GM19452 (cell line): ENCODE results near the gene SPSB4.

Experiments
- ATAC-seq: cut with Tn5 transposase; IDR thresholded peaks from one replicate; pipeline ENCODE4 v1.9.1; 2021; ENCODE audit not compliant: unreplicated experiment

Gene SPSB4

DNA sequence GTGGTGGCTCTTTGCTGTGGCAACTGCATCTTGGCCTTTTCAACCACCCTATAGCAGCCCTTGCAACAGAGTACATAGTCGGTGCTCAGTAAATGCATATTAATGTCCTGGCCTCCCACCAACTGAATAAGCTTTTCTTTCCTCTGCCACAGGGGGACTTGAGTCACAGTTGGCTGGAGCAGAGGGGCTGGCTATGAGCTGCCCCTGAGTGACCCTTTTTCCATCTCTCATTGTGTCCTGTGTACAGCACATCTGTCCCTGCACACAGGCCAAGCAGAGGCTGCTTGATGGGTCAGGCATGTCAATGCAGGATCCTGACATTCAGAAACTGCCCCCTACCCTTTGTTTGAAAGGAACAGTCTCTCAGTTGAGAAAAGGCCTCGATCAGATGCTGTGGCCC is 22.4 kb downstream of the SPSB4 start:
- ATAC-seq = no peak

DNA sequence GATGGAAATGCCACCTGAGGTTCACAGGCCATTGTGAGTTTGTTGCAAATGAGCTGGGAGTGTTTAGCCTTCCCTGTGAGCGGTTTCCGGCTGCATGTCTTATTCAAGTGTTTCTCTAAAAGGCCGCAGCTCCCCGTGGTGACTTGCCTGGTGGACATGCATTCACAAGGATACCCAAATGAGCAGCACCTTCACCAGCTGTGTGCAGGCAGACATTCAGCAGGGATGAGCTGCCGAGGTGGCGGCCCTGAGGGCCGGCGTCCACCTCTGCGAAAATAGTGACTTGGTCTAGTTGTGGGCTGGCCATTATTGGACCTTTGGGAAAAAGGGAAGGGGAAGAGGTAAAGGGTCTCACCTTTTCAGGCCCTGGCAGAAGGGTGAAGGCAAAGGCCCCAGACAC is 23.4 kb downstream of the SPSB4 start:
- no peak for ATAC-seq

DNA sequence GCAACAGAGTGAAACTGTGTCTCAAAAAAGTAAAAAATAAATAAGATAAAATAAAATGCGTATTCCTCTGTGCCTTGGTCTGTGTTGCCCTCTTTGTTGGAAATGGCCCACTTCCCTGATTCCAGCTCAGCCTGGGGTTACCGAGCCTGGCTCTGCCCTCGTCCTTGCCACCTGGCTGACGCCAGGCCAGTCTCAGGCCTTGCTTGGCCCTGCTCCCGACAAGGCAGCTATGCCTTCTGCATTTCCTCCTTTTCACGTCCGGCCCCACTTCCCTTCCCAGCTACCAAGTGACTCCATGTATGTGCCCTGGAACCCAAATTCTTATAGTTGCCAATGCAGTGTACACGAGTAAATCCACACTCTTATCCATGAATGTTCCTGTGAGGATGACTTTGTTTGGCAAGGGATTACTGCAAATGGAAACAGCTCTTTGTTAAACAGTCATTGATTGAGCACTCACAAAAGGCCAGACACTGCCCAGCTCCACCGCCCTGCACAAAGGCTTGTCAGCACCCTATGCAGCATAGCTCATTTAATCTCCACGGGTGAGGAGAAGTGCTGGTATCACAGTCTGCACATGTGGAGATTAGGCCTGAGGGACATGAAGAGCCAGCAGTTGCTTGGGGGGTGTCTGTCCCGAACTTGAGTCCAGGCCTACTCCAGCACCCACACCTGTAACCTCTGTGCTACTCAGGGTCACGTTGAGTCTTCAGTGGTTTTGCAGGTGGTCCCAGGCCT is 25.1 kb downstream of the SPSB4 start:
- no peak for ATAC-seq

DNA sequence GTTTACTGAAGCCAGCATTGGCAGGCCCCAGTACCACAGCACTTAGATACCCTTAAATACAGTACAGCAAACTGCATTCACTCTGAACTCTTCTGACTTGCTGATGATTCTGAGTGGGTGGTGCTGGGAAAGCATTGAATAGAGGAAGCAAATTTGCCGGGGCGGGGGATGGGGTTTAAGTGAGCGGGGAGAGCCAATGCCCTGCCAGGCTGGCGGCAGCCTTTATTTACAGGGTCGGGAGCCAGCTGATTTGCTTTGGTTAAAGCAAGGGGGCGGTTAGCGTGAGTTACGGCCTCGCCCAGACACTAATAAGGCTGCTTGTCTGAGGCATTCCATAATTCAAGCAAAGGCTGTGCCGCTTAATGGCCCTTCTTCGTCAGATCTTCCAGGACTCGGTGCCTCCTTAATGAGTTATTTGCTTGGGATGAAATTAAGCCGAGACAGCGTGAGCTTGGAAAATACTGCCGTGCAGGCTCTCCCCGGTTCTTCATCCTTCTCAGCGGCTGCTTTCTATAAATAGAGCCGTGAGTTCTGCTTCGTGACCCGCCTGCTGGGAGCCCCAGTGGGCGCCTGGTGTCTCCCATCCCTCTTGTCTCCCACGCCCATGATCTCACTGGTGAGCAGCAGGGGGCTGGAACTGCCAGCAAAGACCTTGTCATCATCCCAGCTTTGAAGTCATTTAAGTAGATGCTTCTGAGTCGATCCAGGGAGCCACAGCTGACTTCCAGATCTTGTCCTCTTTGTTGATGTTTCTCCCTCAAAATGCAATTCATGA is 25.8 kb downstream of the SPSB4 start:
- no peak for ATAC-seq

DNA sequence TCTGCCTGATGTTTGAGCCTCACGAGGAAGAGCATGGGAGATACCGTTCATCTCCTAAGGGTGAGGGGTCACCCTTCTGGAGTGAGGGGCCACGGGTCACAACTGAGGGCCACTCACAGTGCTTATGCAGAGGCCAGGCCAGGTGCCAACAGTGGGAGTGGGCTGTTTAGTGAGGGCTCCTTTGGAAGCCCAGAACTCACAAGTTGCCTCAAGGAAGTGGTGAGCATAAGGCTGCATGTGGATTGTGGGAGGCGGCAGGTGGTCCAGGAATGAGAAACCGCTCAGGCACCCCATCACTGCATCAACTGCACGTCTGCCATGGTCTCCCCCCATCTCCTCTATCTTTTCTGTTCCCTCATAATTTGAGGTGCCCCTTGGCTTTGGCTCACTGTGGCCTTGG is 26.5 kb downstream of the SPSB4 start:
- ATAC-seq = no peak

DNA sequence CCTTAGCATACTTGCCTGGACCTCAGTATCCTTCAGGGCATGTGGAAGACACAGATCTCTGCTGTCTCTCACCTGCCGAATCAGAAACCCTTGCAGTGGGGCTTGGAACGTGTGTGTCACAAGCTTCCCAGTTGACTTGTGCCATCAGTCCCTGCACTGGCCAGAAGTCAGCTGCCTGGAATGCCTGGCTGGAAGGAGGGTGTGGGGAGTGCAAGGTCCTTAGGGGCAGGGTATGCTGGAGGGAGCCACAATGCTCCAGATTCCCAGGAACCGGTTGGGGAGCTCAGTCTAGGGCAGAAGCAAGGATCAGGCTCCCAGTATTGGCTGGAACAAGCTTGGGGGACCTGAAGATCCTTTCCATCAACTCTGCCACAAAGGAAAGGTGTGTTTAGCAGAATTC is 27.1 kb downstream of the SPSB4 start:
- ATAC-seq = no peak

DNA sequence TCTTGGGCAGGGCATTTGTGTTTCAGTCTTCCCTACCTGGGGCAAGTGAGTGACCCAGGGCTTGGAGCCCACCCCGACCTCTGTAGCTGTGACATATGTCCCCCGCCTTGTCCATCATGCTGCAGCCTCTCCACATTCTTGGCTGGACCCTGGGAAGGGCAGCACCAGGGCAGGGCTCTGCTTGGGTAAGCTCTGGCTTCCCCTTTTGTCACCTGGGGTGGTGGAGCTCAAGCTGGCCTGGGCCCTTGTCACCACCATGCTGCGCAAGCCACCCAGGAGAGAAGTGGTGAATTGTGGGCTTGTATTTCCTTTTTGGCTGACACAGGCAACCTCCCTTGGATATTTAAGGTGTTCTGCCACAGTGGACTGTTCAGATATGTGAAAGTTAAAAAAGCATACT is 29.3 kb downstream of the SPSB4 start:
- no peak for ATAC-seq

DNA sequence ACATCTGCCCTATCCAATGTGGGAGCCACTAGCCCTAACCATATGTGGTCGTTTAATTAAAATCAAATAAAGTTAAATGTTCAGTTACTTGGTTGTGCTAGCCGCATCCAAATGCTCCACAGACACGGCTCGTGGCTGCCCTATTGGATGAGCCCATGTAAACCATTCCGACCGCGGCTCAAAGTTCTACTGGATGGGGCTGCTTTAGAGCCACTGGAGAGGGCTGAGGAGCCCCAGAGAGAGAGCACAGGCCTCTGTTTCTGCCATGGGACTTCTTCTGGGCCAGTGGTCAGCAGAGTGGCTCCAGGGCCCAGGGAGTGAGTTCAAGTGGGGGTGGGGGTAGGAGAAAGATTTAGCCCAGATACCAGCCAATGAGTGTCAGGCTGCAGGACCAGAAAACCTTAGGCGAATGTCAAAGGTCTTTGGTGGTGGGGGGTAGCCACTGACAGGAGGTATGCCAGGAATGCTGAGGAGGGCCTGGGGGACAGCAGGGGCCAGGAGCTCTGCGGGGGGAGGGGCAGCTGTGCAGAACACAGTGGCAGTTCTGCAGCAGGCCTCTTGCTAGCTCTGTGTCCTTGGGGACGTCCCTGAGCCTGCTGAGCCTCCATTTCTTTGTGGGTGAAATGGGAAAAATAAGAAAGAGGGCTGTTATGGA is 30.1 kb downstream of the SPSB4 start:
- ATAC-seq = no peak

DNA sequence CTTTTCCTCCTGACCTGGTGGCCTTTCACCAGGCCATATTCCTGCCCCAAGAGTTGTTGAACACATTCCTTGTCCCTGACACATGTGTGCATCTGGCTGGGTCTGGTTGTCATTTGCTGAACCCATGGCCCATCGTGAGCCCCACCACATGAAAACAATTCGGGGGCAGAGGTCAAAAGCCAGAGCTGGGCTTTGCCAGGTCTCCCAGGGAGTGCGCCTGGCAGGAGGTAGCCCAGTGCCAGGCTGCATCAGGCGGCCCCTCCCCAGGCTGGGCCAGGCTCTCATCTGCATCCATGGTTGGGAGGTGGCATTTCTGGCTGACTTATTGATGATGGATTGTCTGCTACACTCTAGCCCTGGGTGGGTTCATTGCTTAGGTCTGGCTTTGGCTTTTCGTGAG is 30.9 kb downstream of the SPSB4 start:
- ATAC-seq = no peak

DNA sequence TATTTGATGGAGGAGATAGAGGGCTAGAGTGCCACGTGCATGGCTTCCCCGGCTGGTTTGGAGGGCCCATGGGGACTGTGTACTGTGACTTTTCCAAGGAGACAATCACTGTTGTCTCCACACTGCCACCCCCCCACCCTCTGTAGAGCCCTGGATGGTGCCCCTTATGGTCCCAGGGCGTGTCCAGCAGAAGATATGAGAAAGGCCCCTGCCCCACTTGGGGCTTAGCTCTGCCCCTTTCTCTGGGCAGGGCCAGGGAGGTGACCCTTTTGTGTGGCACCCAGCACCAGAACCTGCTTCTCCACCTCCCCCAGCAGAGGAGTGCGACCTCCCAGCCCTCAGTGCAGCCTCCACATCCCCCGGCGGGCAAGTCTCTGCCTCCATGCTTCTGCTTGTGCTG is 32.1 kb downstream of the SPSB4 start:
- no peak for ATAC-seq

DNA sequence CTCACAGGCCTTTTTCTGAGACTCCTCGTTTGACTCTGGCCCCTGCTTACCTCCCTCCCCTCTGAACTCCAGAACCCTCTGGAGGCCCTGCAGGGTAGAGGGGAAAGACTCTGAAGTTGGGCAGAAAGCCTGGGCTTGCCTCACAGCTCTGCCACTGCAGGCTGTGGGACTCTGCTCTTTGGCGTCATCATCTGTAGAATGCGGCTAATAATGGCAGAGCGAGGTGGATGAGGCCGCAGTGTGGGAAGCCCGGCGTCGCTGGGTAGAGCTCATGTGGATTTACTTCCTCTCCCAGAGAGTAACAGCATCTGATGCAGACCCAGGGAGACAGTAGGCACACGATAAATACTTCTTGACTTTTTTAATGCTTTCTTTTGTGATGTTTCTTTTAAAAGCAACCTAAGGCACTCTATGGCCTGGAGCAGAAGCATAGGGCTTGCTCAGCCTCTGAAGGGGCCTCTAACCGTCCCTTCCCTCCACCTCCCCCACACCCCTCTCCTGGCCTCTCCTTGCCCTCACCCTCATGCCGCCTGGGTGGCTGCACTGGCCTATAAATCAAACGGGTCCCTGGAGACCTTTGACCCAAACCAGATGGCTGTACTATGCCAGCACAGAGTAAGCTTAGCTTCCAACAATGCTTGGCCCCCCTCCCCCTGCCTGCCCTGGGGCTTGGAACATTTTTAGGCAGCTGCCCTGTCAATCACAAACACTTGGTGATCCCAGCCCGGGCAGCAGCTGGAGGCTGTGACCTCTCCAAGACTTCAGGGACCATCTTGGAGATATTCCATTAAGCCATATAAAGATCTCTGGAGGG is 32.9 kb downstream of the SPSB4 start:
- ATAC-seq = no peak

DNA sequence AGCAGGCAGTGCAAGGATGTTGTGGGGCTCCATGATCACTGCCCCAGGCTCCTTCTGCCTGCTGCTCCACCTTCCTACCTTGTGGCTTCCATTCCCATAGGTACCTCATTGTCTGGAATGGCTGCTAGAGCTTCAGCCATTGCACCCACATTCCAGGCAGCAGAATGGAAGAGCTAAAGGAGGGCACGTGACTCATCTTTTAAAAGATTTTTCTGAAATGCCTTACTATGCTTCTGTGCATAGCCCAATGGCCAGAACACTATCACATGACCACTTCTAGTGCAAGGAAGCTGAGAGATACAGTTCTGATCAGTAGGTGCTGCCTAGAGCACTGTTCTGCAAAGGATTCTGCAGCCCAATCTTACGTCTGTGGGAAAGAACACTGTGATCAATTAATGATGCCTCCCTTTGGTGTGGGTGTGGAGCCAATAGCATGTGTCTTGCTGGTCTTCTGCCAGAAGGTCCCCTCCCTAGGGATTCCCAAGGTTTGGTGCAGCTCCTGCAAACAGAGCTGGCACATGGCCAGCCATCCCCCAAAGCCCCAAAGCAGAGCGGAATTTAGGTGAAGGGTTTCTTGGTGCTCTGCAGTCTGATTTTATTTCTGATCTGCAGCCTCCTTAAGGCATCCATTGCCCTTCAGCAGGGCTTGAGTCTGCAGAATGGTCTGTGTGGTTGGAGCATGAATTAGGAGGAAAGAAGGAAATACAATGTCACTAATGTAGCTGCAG is 34.4 kb downstream of the SPSB4 start:
- ATAC-seq = no peak

DNA sequence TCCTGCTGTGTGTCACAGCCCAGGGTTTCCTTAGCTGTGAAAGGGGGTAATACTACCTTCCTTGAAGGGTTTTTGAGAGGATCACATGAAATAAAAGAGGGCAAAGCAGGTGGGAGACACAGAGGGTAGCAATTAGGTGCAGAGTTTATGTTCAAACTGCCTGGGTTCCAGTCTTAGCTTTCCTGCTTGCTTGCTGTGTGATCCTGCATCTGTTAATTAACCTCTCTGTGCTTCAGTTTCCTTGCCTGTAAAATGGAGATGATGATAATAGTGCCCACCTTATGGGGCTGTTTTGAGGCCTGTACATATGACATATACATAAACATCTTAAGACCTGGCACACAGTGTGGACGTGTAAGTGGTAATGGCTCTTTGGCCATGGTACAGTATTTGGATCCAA is 35.0 kb downstream of the SPSB4 start:
- ATAC-seq = no peak

DNA sequence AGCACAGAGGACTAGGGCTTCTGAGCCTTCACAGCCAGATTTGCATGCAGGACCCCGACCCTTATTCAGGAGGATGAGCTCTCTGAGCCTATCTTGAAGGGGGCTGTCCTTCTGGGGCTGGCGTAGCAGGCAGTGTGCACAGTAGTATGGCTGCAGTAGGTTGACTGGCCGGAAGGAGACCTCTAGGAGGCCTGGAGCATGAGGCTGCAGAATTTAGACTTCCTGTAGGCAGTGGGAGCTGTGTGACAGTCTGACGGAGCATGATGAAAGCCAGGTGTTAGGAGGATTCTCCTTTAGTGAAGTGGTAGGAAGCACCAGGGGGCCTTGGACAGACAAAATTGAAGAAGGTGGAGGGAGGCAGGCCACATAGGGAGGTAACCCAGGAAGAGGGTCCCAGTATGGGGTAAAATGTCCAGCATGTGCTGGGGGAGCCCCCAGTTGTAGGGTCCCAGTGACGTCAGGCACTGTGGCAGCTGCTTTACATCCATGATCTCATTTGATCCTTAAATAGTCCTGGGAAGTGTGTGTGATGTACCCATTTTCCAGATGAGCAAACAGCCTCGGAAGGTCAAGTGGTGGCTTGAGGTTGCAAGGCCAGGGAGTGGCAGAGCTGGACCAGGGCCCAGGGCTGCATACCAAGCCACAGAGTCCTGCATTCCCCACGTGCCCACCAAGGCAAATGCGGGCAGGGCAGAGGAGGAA is 36.1 kb downstream of the SPSB4 start:
- ATAC-seq = no peak

DNA sequence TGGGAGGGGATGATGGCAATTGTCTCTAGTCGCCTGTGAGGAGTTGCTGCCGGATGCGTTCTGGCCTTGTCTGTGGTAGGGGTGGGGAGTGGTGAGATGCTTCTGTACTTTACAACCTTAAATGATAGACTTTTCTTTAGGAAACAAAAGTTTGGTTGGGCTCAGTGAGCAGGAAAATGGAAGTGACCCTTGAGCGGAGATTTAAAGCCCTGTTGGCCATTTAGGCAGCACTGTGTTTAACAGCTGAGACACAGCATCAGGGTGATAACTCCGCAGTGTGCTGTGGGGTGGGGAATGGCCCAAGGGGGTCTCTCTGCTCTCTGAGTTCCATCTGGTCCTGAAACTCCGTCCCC is 36.6 kb downstream of the SPSB4 start:
- ATAC-seq = no peak

DNA sequence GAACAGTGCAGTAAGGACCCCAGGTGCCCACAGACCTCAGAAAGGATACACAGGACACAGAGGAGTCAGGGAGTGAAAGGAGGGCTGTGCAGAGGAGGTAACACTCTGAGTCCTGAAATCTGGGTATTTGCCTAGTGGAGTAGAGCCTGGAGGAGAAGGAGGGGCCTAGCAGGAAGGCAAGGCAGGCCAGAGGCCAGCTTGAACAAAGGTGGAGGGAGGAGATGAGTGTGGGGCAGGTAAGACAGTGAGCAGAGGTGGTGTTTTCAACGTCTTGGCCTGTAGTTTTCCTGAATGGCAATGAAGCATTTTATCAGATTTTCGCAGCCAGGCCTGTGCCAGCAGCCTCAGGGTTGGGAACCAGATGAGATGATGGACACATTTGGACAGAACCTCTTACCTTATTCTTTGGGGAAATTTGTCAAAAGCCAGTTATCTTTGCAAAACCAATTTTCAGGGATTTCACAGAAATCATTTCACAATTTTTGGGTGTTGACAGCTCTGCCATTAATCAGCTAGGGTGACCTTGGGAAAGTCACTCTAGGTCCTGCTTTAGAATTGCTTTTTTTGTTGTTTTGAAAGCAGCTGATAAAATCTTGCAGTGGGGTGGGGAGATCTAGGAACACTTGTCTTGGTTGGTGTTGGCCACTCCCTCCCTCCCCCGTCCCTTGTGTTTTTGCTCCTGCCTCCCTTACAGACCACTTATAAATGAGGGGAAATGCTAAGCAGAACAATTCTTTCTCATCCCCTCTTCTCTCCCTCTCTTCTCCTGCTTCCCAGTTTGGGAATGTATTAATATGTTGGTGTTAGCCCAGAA is 38.4 kb downstream of the SPSB4 start:
- ATAC-seq = no peak

DNA sequence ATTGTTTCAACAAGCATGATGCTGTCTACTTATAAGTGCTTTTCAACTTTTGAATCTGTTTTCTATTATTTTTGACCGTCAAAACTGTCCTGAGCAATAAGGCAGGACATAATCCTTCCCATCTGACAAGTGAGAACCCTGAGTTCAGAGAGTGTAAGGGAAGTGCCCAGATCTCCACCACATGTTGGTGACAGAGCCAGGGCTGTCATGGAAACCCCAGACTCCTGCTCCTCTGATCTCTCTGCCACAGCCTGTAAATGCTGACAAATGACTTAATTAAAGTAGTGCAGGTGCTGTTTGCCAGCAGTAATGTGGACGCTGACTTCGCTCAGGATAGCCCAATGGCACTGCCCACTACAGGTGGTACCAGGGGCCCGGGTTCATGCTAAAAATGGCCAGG is 40.3 kb downstream of the SPSB4 start:
- ATAC-seq = no peak

DNA sequence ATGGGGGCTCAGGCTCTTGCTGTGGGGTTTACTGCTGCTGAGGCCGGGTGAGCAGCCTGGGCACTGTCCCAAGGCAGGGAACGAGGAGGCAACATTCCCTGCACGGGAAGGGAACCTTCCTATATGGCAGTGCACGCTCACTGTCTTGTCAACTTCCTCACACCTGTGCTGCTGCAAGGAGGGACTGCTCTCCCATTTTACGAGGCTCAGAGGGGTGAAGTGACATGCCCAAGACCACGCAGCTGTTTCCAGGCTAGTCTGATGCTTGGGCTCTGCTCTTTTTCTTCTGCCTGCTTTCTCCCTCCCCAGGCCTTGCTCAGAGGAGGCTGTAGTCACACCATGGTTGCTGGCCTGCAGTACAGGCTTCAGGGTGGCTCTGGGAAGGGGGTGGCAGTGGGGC is 41.5 kb downstream of the SPSB4 start:
- ATAC-seq = no peak

DNA sequence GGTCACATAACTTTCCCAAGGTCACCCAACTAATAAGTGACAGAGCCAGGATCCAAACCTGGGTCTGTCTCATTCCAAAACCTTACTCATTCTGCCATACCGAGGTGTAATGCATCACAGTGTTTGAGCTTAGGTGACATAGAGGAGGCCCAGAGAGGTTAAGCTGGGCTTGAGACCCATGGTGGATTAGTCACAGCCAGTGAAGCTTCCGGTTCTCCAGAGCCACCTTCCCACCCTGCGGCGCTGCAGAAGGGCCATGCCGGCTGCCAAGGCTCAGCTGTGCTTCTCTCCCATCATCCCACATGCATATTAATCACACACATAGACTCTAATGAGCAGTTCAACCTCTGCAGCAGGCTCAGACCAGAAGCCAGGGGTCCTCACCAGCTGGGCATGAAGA is 42.2 kb downstream of the SPSB4 start:
- no peak for ATAC-seq
